Natural killer cell (primary cell): Measurements from ENCODE around the gene RNPEP. TPM values are rescaled to one million over a fixed set of nuclear protein-coding genes. Genes with fewer than 3 reads are reported as not detected.

Experiments used
- ATAC-seq, 3 donors: fragments of 150-1000 bp in 2 of 3; fragments of 200-7000 bp in 1 of 3; cut with Tn5 transposase; 1 replicate in 1 of 3; 2 replicates in 2 of 3; pipeline ENCODE4 v1.10.0; 2021; ENCODE audit warnings: mild to moderate bottlenecking in 2 of 3, moderate library complexity in 2 of 3
- DNase-seq, 2 donors: peaks; one replicate each; pipeline versions ENCODE4 v3.0.0 to v3.0.0-alpha.2; 2013 to 2021; ENCODE audit warnings: mixed read lengths in 1 of 2
- H3K27ac ChIP-seq: one replicate; pipeline ENCODE4 v1.5.1; 2013; ENCODE audit warnings: mild to moderate bottlenecking, low read length
- H3K27me3 ChIP-seq: one replicate; pipeline ENCODE4 v1.6.1; 2013; ENCODE audit warnings: low read length; ENCODE audit not compliant: control insufficient read depth, insufficient read depth
- H3K36me3 ChIP-seq: one replicate; pipeline ENCODE4 v1.6.1; 2013; ENCODE audit warnings: low read length; ENCODE audit not compliant: control insufficient read depth, insufficient read depth
- H3K4me1 ChIP-seq: one replicate; pipeline ENCODE4 v1.6.1; 2013; ENCODE audit warnings: low read length; ENCODE audit not compliant: control insufficient read depth, insufficient read depth
- H3K4me3 ChIP-seq: one replicate; pipeline ENCODE4 v1.5.1; 2013; ENCODE audit warnings: low read length
- H3K9me3 ChIP-seq: one replicate; pipeline ENCODE4 v1.6.1; 2013; ENCODE audit warnings: low read length; ENCODE audit not compliant: control insufficient read depth, insufficient read depth
- H3K27ac Mint-ChIP-seq, 2 donors: one replicate each; pipeline ENCODE4 v1.8.0; 2022; ENCODE audit warnings: mild to moderate bottlenecking in 2 of 2, mixed read lengths in 2 of 2, moderate library complexity in 1 of 2
- H3K27me3 Mint-ChIP-seq, 2 donors: one replicate each; pipeline ENCODE4 v1.8.0; 2022; ENCODE audit warnings: low read depth in 2 of 2, mixed read lengths in 2 of 2
- H3K36me3 Mint-ChIP-seq: one replicate; pipeline ENCODE4 v1.8.0; 2022; ENCODE audit warnings: mixed read lengths
- H3K4me1 Mint-ChIP-seq, 2 donors: one replicate each; pipeline ENCODE4 v1.8.0; 2022; ENCODE audit warnings: mixed read lengths in 2 of 2
- H3K4me3 Mint-ChIP-seq: one replicate; pipeline ENCODE4 v1.8.0; 2022; ENCODE audit warnings: mild to moderate bottlenecking, moderate library complexity, mixed read lengths
- H3K9me3 Mint-ChIP-seq, 2 donors: one replicate each; pipeline ENCODE4 v1.8.0; 2022; ENCODE audit warnings: mixed read lengths in 2 of 2
- CTCF ChIP-seq: fragments of 200-600 bp; IDR thresholded peaks from one replicate; pipeline ENCODE4 v1.8.0; 2022; ENCODE audit warnings: antibody characterized with exemption
- WGBS: methylation state at CpG from one replicate; pipeline ENCODE4 v1.1.7; 2013; ENCODE audit warnings: missing lambda C conversion rate; ENCODE audit not compliant: insufficient coverage; 5-methylcytosine and 5-hydroxymethylcytosine counted together
- intact Hi-C: fragments of 100-400 bp; cut with micrococcal nuclease; formaldehyde crosslinking; loops from one replicate; pipeline ENCODE4 v1.14.2; 2022
- total RNA-seq, 4 donors: library from RNA; stranded (reverse); fragments of 120-200 nt in 1 of 4; gene quantifications; one replicate each; pipeline versions ENCODE4 v1.2.3 to v1.2.4, GENCODE V29; 2013 to 2022

The RNPEP gene
- total RNA-seq, 3 donors from 2014 or later (not counting 1 experiment from before 2014, with no cell fraction given) = 46.1 to 50.2 (median 47.9) TPM

- Mint-ChIP-seq H3K36me3 (no peaks in the 10 kb centered on the region), H3K4me1 (no peaks in the 10 kb centered on the region), H3K27me3 (peaks cover 0 to 7% of the 10 kb centered on the region in 2 donors), H3K9me3 (no peaks in the 10 kb centered on the region), H3K4me3 (no peak overlapping the region), H3K27ac (no peak overlapping the region)
- Histone ChIP-seq H3K4me1 (no peaks in the 10 kb centered on the region), H3K9me3 (no peaks in the 10 kb centered on the region), H3K36me3 (no peaks in the 10 kb centered on the region), H3K4me3 (no peak overlapping the region), H3K27me3 (no peaks in the 10 kb centered on the region), H3K27ac (no peak overlapping the region)
- TF ChIP-seq CTCF = no peak
- 64% methylated on average over 5 of the region's 5 CpGs for whole genome bisulfite sequencing
- DNase-seq (no peak), ATAC-seq (no peak)
- intact Hi-C loops = no loop called here
Observed at GRCh38 chr1:202046748-202047708, 64.6 kb downstream of the RNPEP start.

- no peak overlapping the region for H3K27ac Mint-ChIP-seq
- H3K9me3 Mint-ChIP-seq = no peaks in the 10 kb centered on the region
- TF ChIP-seq CTCF = no peak
- no peaks in the 10 kb centered on the region for H3K4me1 Mint-ChIP-seq
- Histone ChIP-seq H3K4me3 (no peak overlapping the region), H3K27me3 (no peaks in the 10 kb centered on the region), H3K9me3 (no peaks in the 10 kb centered on the region), H3K36me3 (no peaks in the 10 kb centered on the region), H3K4me1 (no peaks in the 10 kb centered on the region), H3K27ac (no peak overlapping the region)
- H3K27me3 Mint-ChIP-seq = peaks cover 0 to 7% of the 10 kb centered on the region in 2 donors
- H3K36me3 Mint-ChIP-seq = no peaks in the 10 kb centered on the region
- ATAC-seq = no peak
- DNase-seq = no peak
- 84% methylated on average over 4 of the region's 4 CpGs for WGBS
- no peak overlapping the region for H3K4me3 Mint-ChIP-seq
- intact Hi-C loops = no loop called here
Observed at GRCh38 chr1:202047977-202048376, 65.5 kb downstream of the RNPEP start.

GRCh38 chr1:202049129-202049528 lies 66.7 kb downstream of the RNPEP start:
- no peaks in the 10 kb centered on the region for H3K4me1 ChIP-seq
- no peaks in the 10 kb centered on the region for H3K27me3 ChIP-seq
- no peak overlapping the region for H3K4me3 ChIP-seq
- intact Hi-C loops = no loop called here
- no peak for TF ChIP-seq CTCF
- no peaks in the 10 kb centered on the region for H3K4me1 Mint-ChIP-seq
- no peak overlapping the region for H3K4me3 Mint-ChIP-seq
- no peaks in the 10 kb centered on the region for H3K36me3 Mint-ChIP-seq
- H3K27me3 Mint-ChIP-seq = peaks cover 0 to 4% of the 10 kb centered on the region in 2 donors
- DNase-seq = no peak
- no peaks in the 10 kb centered on the region for H3K36me3 ChIP-seq
- H3K9me3 Mint-ChIP-seq = no peaks in the 10 kb centered on the region
- H3K27ac Mint-ChIP-seq = no peak overlapping the region
- no peaks in the 10 kb centered on the region for H3K9me3 ChIP-seq
- no peak overlapping the region for H3K27ac ChIP-seq
- no peak for ATAC-seq
- 75% methylated on average over 3 of the region's 5 CpGs for WGBS
